22Rv1 (cell line): Measurements from ENCODE around the gene ACSF3.

Source experiments
- H3K27ac ChIP-seq: fragments of 450-650 bp; 2 replicates; pipeline ENCODE4 v1.5.1; 2017
- ZFX ChIP-seq: fragments of 450-650 bp; IDR thresholded peaks from 2 replicates; pipeline ENCODE4 v1.6.1; 2017; ENCODE audit warnings: antibody characterized with exemption, borderline replicate concordance
- TF ChIP-seq, protein P1 (sequence below): fragments of 450-650 bp; IDR thresholded peaks from 2 replicates; pipeline ENCODE4 v1.5.1; 2017; ENCODE audit warnings: mild to moderate bottlenecking

The ACSF3 gene

GRCh38 chr16:89173174-89173921 lies 79.7 kb downstream of the ACSF3 start:
- no peak for TF ChIP-seq ZFX
- TF ChIP-seq, protein P1, sequence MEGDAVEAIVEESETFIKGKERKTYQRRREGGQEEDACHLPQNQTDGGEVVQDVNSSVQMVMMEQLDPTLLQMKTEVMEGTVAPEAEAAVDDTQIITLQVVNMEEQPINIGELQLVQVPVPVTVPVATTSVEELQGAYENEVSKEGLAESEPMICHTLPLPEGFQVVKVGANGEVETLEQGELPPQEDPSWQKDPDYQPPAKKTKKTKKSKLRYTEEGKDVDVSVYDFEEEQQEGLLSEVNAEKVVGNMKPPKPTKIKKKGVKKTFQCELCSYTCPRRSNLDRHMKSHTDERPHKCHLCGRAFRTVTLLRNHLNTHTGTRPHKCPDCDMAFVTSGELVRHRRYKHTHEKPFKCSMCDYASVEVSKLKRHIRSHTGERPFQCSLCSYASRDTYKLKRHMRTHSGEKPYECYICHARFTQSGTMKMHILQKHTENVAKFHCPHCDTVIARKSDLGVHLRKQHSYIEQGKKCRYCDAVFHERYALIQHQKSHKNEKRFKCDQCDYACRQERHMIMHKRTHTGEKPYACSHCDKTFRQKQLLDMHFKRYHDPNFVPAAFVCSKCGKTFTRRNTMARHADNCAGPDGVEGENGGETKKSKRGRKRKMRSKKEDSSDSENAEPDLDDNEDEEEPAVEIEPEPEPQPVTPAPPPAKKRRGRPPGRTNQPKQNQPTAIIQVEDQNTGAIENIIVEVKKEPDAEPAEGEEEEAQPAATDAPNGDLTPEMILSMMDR, result no peak
- no peak overlapping the region for H3K27ac ChIP-seq

GRCh38 chr16:89174055-89174827 lies 80.6 kb downstream of the ACSF3 start:
- no peak overlapping the region for H3K27ac ChIP-seq
- TF ChIP-seq, protein P1, result no peak
- TF ChIP-seq ZFX, result no peak

DNA sequence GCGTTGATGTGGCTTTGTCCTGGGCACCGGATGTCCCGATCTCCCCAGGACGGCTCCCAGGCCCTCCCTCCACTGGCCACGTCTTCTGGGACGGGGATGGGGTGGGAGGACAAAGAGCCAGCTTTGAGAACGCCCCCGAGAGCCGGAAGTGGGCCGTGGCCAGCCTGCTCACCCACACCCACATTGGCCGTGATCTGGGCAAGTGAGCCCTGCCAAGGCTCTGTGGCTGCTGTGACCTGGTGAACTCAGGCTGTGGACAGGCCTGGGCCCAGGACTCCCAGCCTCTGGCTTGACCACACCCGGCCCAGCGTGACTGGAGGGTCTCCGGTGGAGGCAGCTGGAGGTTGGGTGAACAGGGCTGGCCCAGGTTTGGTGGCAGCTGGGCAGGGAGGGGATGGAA lies 81.2 kb downstream of the ACSF3 start:
- no peak for TF ChIP-seq ZFX
- TF ChIP-seq, protein P1, result no peak
- no peak overlapping the region for H3K27ac ChIP-seq

GRCh38 chr16:89175280-89176146 lies 81.9 kb downstream of the ACSF3 start:
- H3K27ac ChIP-seq, result no peak overlapping the region
- no peak for TF ChIP-seq ZFX
- TF ChIP-seq, protein P1, result no peak

DNA sequence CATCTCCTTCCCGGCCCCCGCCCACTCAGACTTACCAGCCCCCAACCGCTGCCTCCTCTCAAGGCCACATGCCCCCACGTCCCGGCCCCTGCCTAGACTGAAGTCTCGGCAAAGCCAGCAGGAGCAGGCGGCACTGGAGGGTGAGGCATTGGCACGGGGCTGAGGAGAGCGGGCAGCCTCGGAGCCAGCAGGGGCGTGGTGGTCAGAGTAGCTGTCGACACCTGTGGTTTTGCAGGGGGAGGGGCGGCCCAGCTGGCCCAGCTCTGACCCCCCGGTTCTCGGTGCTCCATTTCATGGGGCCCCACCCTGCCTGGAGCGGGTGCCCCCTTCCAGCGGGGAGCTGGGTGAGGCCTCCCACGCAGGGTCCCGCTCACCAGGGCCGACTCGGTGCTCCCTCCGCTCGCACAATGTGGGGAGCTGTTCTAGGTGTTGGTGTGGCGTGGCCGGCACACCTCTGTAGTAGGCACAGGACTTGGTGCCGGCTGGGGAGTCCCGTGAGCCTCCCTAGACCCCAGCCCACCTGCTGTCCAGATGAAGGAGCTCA lies 82.6 kb downstream of the ACSF3 start:
- TF ChIP-seq, protein P1, result no peak
- TF ChIP-seq ZFX, result no peak
- H3K27ac ChIP-seq, result no peak overlapping the region

DNA sequence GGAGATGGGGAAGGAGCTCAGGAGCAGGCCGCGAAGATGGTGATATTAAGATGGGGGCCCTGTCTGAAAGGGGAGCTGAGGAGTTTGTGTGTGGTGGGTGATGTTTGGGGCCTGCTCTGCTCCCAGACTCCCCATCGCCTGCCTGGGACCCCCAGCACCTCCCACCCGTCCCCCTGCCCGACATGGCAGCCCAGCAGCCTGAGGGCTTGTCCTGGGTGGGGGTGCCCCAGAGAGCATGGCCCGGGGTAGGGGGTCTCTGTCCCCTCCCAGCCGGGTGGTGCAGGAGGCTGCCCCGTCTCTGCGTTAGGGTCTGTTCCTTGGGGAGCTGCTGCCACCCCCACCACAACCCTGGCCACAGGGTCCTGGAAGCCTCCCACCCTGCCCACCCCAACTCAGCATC lies 83.1 kb downstream of the ACSF3 start:
- H3K27ac ChIP-seq, result no peak overlapping the region
- TF ChIP-seq ZFX, result no peak
- TF ChIP-seq, protein P1, result no peak
